PC-9 (cell line): ENCODE data around the gene IER5L. TPM values are rescaled to one million over a fixed set of nuclear protein-coding genes. Genes with fewer than 3 reads are reported as not detected.

ENCODE experiments used
- BruUV-seq: library from RNA; stranded (reverse); fragments of 400-500 nt; replicated peaks from 2 replicates; lab custom pipeline; 2021; lab: Mats Ljungman, UMichigan
- CTCF ChIA-PET: fragments of 300-600 bp; sonication (Branson Sonifier 250); formaldehyde crosslinking; loops from one replicate; lab custom pipeline; 2022; ENCODE audit warnings: antibody characterized with exemption; lab: Charles Lee
- POLR2A ChIA-PET: fragments of 300-600 bp; sonication (Branson Sonifier 250); formaldehyde crosslinking; loops from one replicate; lab custom pipeline; 2022; ENCODE audit warnings: antibody characterized with exemption; ENCODE audit not compliant: unreplicated experiment; lab: Charles Lee
- DNase-seq, 2 experiments: peaks; one replicate each; pipeline versions ENCODE4 v3.0.0 to v3.0.0-alpha.2; 2015 to 2022; ENCODE audit warnings: mixed read lengths in 1 of 2
- H2AFZ ChIP-seq: fragments of 200-600 bp; sonication (generic); 2 replicates; pipeline ENCODE4 v1.8.1; 2017; ENCODE audit warnings: antibody characterized with exemption
- H3F3A ChIP-seq: fragments of 200-600 bp; sonication (generic); 2 replicates; pipeline ENCODE4 v1.8.1; 2017; ENCODE audit warnings: antibody characterized with exemption, mild to moderate bottlenecking, low read depth; ENCODE audit not compliant: insufficient read depth
- H3K27ac ChIP-seq: fragments of 200-600 bp; sonication (generic); 2 replicates; pipeline ENCODE4 v1.6.1; 2016; ENCODE audit warnings: mixed run types
- H3K27me3 ChIP-seq: fragments of 200-600 bp; sonication (generic); 2 replicates; pipeline ENCODE4 v1.6.1; 2016; ENCODE audit warnings: low read depth, mixed run types; ENCODE audit not compliant: insufficient read depth
- H3K36me3 ChIP-seq: fragments of 200-600 bp; sonication (generic); 2 replicates; pipeline ENCODE4 v1.6.1; 2016; ENCODE audit warnings: low read depth, mixed run types
- H3K4me1 ChIP-seq: fragments of 200-600 bp; sonication (generic); replicated peaks from 2 replicates; pipeline ENCODE4 v1.6.1; 2016; ENCODE audit warnings: mixed run types; ENCODE audit not compliant: insufficient read depth
- H3K4me2 ChIP-seq: fragments of 200-600 bp; sonication (generic); 2 replicates; pipeline ENCODE4 v1.6.1; 2017; ENCODE audit warnings: mixed run types
- H3K4me3 ChIP-seq: fragments of 200-600 bp; sonication (generic); 2 replicates; pipeline ENCODE4 v1.6.1; 2016; ENCODE audit warnings: mixed run types
- H3K79me2 ChIP-seq: fragments of 200-600 bp; sonication (generic); 2 replicates; pipeline ENCODE4 v1.6.1; 2017; ENCODE audit warnings: low read depth, mixed run types
- H3K9me2 ChIP-seq: fragments of 200-600 bp; sonication (generic); 2 replicates; pipeline ENCODE4 v1.8.1; 2017; ENCODE audit warnings: mild to moderate bottlenecking; ENCODE audit not compliant: insufficient read depth
- H3K9me3 ChIP-seq: fragments of 200-600 bp; sonication (generic); 2 replicates; pipeline ENCODE4 v1.8.1; 2016; ENCODE audit warnings: low read depth; ENCODE audit not compliant: insufficient read depth
- H4K20me1 ChIP-seq: fragments of 200-600 bp; sonication (generic); 2 replicates; pipeline ENCODE4 v1.8.1; 2017; ENCODE audit not compliant: insufficient read depth
- EZH2 ChIP-seq: fragments of 200-600 bp; sonication (generic); IDR thresholded peaks from 2 replicates; pipeline ENCODE4 v1.8.0; 2017; ENCODE audit warnings: antibody characterized with exemption, low read depth
- intact Hi-C: fragments of 100-400 bp; cut with micrococcal nuclease; formaldehyde crosslinking; loops from one replicate; pipeline ENCODE4 v1.10.0; 2022; ENCODE audit not compliant: unreplicated experiment
- total RNA-seq: library from RNA; stranded (reverse); gene quantifications from 2 replicates; pipeline ENCODE4 v1.2.3, GENCODE V29; 2021
- TF ChIP-seq, protein P1 (sequence below): fragments of 200-600 bp; sonication (generic); conservative IDR thresholded peaks from 2 replicates; pipeline ENCODE4 v1.6.1; 2017; ENCODE audit warnings: mixed run types, antibody characterized with exemption, mild to moderate bottlenecking, moderate library complexity

IER5L gene
- total RNA-seq, 1 experiment from 2014 or later: 37.3 TPM

DNA sequence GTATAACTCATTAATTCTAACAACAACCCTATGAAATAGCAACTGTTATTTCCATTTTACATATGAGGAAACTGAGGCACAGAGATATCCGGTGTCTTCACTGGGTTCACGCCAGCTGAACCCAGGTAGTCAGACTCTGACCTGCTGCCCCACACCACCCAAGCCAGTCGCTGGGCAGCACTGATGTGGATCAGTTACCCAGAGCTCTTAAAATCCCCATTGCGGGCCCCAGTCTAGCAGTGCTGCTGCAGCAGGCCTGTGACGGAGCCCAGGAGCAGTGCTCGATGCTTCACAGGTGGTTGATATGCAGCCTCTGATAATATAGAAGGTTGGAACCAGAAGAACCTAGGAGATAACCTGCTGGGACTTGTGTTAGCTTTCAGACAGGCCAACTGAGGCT, 42.6 kb downstream of the IER5L start:
- CTCF ChIA-PET: no interaction called here
- BruUV-seq: no TSS peak
- no peak for DNase-seq
- Histone ChIP-seq H2AFZ (no peak overlapping the region), H3K27ac (no peak overlapping the region), H4K20me1 (no peaks in the 10 kb centered on the region), H3K27me3 (no peaks in the 10 kb centered on the region), H3K4me3 (no peak overlapping the region), H3K4me1 (peaks cover 14% of the 10 kb centered on the region), H3K9me3 (no peaks in the 10 kb centered on the region), H3F3A (peaks cover 20% of the 10 kb centered on the region; the same call in 1 of the 2 replicates), H3K79me2 (no peaks in the 10 kb centered on the region), H3K4me2 (no peak overlapping the region), H3K9me2 (no peaks in the 10 kb centered on the region), H3K36me3 (no peaks in the 10 kb centered on the region)
- no peak for TF ChIP-seq EZH2
- intact Hi-C loops: no loop called here
- POLR2A ChIA-PET: no interaction called here

DNA sequence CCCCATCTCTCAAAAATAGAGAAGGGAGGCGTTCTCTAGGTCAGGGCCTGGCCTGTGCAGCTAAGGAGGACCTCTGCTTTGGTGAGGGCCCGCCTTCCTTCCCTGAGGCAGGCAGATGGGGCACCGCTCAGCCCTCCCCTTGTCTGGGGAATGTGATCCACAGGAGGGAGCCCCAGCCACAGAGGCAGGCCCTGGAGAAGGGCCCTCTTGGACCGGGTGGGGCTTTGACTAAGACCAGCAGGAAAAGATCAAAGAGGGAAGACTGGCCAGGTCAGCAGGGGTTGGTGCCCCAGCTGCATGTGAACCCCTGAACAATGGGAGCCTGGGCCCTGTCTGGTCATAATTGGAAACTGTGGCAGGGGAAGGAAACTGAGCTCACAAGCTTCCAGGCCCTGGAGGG, 45.0 kb downstream of the IER5L start:
- H3K36me3 ChIP-seq: no peaks in the 10 kb centered on the region; the same call in 1 of the 2 replicates
- intact Hi-C loops: loop anchor here (5.0 kb wide), 1 partner anchor 659 kb away; no protein-coding TSS in a partner anchor

DNA sequence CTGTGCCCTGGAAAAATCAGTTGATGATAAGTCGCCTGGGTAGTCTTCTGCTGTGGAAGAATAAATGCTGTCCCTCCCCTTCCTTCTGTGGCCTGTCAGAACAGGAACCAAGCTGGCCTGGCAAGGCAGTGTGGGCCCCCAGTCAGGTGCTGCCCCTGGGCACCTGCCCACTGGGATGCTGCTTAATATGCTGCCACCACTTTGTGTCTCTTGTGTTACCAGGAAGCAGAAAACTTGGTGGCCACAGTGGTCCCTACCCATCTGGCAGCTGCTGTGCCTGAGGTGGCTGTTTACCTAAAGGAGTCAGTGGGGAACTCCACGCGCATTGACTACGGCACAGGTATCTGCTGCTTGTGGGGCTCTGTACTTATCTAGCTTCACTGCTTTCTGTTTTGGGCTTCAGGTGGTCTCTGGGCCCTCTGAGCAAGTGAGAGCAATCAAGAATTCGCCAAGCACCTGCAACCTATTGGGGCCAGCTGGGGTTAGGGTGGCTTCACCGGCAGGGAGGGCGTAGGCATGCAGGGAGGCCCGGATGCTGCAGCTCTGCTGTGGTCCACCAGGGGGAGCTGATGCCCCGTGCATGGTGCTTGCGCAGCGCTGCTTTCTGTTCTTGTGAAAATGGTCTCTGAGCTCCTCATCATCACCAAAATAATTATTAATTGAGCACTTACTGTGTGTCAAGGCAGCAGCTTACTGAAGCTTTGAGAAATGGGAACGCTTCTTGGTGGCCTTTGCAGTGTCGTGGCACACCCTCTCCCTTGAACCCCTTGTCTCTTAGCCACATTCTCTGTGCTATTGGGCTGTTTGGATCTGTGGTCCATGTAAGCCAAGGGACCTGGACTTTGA, 46.5 kb downstream of the IER5L start:
- H3K36me3 ChIP-seq: no peaks in the 10 kb centered on the region; the same call in 1 of the 2 replicates
- H3K4me3 ChIP-seq: no peak overlapping the region
- intact Hi-C loops: loop anchor here (2.0 to 5.0 kb wide), 2 partner anchors 479 to 661 kb away; no protein-coding TSS in a partner anchor
- H2AFZ ChIP-seq: no peak overlapping the region
- no peaks in the 10 kb centered on the region for H4K20me1 ChIP-seq
- ChIA-PET POLR2A (interaction anchor here (0.7 kb wide), 1 partner anchor 107 kb away, joined by 3 read pairs; no protein-coding TSS in a partner anchor), CTCF (interaction anchor here (0.5 to 2.1 kb wide), 16 partner anchors 9 to 1526 kb away, joined by 3 to 18 read pairs (median 3); partner anchors contain the start of gene NTMT1)
- peak in 1 of 2 experiments; percentile 81 for DNase-seq
- H3K4me1 ChIP-seq: no peaks in the 10 kb centered on the region
- no peak overlapping the region for H3K4me2 ChIP-seq
- no peak for TF ChIP-seq EZH2
- TF ChIP-seq, protein P1, sequence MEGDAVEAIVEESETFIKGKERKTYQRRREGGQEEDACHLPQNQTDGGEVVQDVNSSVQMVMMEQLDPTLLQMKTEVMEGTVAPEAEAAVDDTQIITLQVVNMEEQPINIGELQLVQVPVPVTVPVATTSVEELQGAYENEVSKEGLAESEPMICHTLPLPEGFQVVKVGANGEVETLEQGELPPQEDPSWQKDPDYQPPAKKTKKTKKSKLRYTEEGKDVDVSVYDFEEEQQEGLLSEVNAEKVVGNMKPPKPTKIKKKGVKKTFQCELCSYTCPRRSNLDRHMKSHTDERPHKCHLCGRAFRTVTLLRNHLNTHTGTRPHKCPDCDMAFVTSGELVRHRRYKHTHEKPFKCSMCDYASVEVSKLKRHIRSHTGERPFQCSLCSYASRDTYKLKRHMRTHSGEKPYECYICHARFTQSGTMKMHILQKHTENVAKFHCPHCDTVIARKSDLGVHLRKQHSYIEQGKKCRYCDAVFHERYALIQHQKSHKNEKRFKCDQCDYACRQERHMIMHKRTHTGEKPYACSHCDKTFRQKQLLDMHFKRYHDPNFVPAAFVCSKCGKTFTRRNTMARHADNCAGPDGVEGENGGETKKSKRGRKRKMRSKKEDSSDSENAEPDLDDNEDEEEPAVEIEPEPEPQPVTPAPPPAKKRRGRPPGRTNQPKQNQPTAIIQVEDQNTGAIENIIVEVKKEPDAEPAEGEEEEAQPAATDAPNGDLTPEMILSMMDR: peak; percentile 97
- H3K9me3 ChIP-seq: no peaks in the 10 kb centered on the region
- BruUV-seq: no TSS peak
- no peaks in the 10 kb centered on the region for H3K27me3 ChIP-seq
- H3K79me2 ChIP-seq: no peaks in the 10 kb centered on the region
- H3F3A ChIP-seq: peaks cover 10% of the 10 kb centered on the region; the same call in 1 of the 2 replicates
- H3K27ac ChIP-seq: no peak overlapping the region
- no peaks in the 10 kb centered on the region for H3K9me2 ChIP-seq

More for the DNA sequence above, 45.0 kb downstream of the IER5L start:
- no peak for DNase-seq
- Histone ChIP-seq H4K20me1 (no peaks in the 10 kb centered on the region), H2AFZ (no peak overlapping the region), H3K9me2 (no peaks in the 10 kb centered on the region), H3K79me2 (no peaks in the 10 kb centered on the region), H3F3A (peaks cover 10% of the 10 kb centered on the region; the same call in 1 of the 2 replicates), H3K4me2 (no peak overlapping the region), H3K4me1 (no peaks in the 10 kb centered on the region), H3K27me3 (no peaks in the 10 kb centered on the region), H3K27ac (no peak overlapping the region), H3K4me3 (no peak overlapping the region), H3K9me3 (no peaks in the 10 kb centered on the region)
- CTCF ChIA-PET: no interaction called here
- POLR2A ChIA-PET: no interaction called here
- TF ChIP-seq, protein P1: no peak
- no peak for TF ChIP-seq EZH2
- no TSS peak for BruUV-seq
